Keratinocyte (primary cell): Measurements from ENCODE around the gene YEATS4. TPM values are rescaled to one million over a fixed set of nuclear protein-coding genes. Genes with fewer than 3 reads are reported as not detected.
A peak's percentile ranks its signal among the peaks of the same experiment; 100 is the strongest.

Experiments used
- DNase-seq: peaks from one replicate; pipeline ENCODE4 v3.0.0-alpha.2; 2011; ENCODE audit warnings: low read depth, missing footprints, low spot score
- FAIRE-seq: peaks from 2 replicates; lab custom pipeline; 2011; peaks lifted over from hg19 to GRCh38; lab: Jason Lieb, UNC
- H2AFZ ChIP-seq: 2 replicates; pipeline ENCODE4 v1.6.0; 2012; ENCODE audit warnings: low read length, control low read depth, inconsistent platforms; ENCODE audit not compliant: control insufficient read depth
- H3K27ac ChIP-seq: 2 replicates; pipeline ENCODE4 v1.5.1; 2011; ENCODE audit warnings: low read length; ENCODE audit not compliant: control insufficient read depth, insufficient read depth
- H3K27me3 ChIP-seq: 3 replicates; pipeline ENCODE4 v1.6.0; 2011; ENCODE audit warnings: low read length; ENCODE audit not compliant: control insufficient read depth, insufficient read depth; ENCODE audit errors: extremely low read depth
- H3K36me3 ChIP-seq, 2 experiments: 2 replicates in 1 of 2; 3 replicates in 1 of 2; pipeline ENCODE4 v1.5.1; 2011; ENCODE audit warnings: low read length in 2 of 2, mild to moderate bottlenecking in 1 of 2; ENCODE audit not compliant: control insufficient read depth in 2 of 2, insufficient read depth in 2 of 2; ENCODE audit errors: extremely low read depth in 1 of 2
- H3K4me1 ChIP-seq: 3 replicates; pipeline ENCODE4 v1.5.1; 2011; ENCODE audit warnings: low read length; ENCODE audit not compliant: control insufficient read depth, insufficient read depth; ENCODE audit errors: extremely low read depth
- H3K4me2 ChIP-seq: 3 replicates; pipeline ENCODE4 v1.6.0; 2011; ENCODE audit warnings: low read depth, low read length; ENCODE audit not compliant: control insufficient read depth, insufficient read depth; ENCODE audit errors: extremely low read depth
- H3K4me3 ChIP-seq, 3 experiments: fragments of 200-600 bp in 1 of 3; sonication (generic) in 1 of 3; 2 replicates in 2 of 3; 3 replicates in 1 of 3; pipeline ENCODE4 v1.5.1; 2011 to 2016; ENCODE audit warnings: low read length in 3 of 3, mild to moderate bottlenecking in 3 of 3, control low read depth in 2 of 3, inconsistent platforms in 1 of 3, low read depth in 1 of 3, mixed read lengths in 1 of 3, mixed run types in 1 of 3, moderate library complexity in 1 of 3; ENCODE audit not compliant: control insufficient read depth in 2 of 3, insufficient read depth in 2 of 3; ENCODE audit errors: extremely low read depth in 1 of 3
- H3K79me2 ChIP-seq: 2 replicates; pipeline ENCODE4 v1.6.0; 2012; ENCODE audit warnings: low read length; ENCODE audit not compliant: control insufficient read depth, insufficient read depth
- H3K9ac ChIP-seq: 3 replicates; pipeline ENCODE4 v1.6.0; 2011; ENCODE audit warnings: low read length; ENCODE audit not compliant: control insufficient read depth, insufficient read depth; ENCODE audit errors: extremely low read depth
- H3K9me1 ChIP-seq: 3 replicates; pipeline ENCODE4 v1.6.0; 2011; ENCODE audit warnings: low read length; ENCODE audit not compliant: control insufficient read depth, insufficient read depth; ENCODE audit errors: extremely low read depth
- H3K9me3 ChIP-seq: 2 replicates; pipeline ENCODE4 v1.5.1; 2012; ENCODE audit warnings: low read depth, low read length; ENCODE audit not compliant: control insufficient read depth
- H4K20me1 ChIP-seq: 3 replicates; pipeline ENCODE4 v1.6.0; 2011; ENCODE audit warnings: low read length; ENCODE audit not compliant: control insufficient read depth, insufficient read depth; ENCODE audit errors: extremely low read depth
- EZH2 ChIP-seq: IDR thresholded peaks from one replicate; pipeline ENCODE4 v1.6.1; 2012; ENCODE audit warnings: inconsistent platforms, mild to moderate bottlenecking, low read length, moderate library complexity
- dilution Hi-C: fragments of 300-500 bp; cut with MboI; formaldehyde crosslinking; loops from one replicate; pipeline ENCODE4 v1.7.0; 2020; ENCODE audit warnings: low sequenced_read_pairs; ENCODE audit not compliant: extremely low pct_ligation_motif_present
- polyA plus RNA-seq, 5 experiments: library from polyadenylated mRNA; depleted of rRNA in 3 of 5; stranded (reverse) in 3 of 5; stranded (forward) in 1 of 5; unstranded in 1 of 5; fragments of >200 nt; gene quantifications; 1 replicate in 1 of 5; 2 replicates in 3 of 5; 3 replicates in 1 of 5; pipeline versions ENCODE4 v1.2.1 to v1.2.3, GENCODE V29; 2011 to 2012; ENCODE audit warnings: missing spikeins in 2 of 5, low read depth in 1 of 5, low replicate concordance in 1 of 5
- TF ChIP-seq, protein P1 (sequence below), 3 experiments: IDR thresholded peaks in 1 of 3; conservative IDR thresholded peaks in 1 of 3; optimal IDR thresholded peaks in 1 of 3; 2 replicates in 2 of 3; 3 replicates in 1 of 3; pipeline versions ENCODE3 to v1.5.1; 2011; ENCODE audit warnings: low read length in 3 of 3, mild to moderate bottlenecking in 3 of 3, moderate library complexity in 2 of 3, control low read depth in 1 of 3, inconsistent platforms in 1 of 3; ENCODE audit not compliant: insufficient read depth in 2 of 3; ENCODE audit errors: extremely low read depth in 1 of 3

YEATS4 gene
- polyA plus RNA-seq, 1 donor (not counting 4 experiments of a cell fraction or from before 2014, with no cell fraction given) = 21.0 TPM

DNA sequence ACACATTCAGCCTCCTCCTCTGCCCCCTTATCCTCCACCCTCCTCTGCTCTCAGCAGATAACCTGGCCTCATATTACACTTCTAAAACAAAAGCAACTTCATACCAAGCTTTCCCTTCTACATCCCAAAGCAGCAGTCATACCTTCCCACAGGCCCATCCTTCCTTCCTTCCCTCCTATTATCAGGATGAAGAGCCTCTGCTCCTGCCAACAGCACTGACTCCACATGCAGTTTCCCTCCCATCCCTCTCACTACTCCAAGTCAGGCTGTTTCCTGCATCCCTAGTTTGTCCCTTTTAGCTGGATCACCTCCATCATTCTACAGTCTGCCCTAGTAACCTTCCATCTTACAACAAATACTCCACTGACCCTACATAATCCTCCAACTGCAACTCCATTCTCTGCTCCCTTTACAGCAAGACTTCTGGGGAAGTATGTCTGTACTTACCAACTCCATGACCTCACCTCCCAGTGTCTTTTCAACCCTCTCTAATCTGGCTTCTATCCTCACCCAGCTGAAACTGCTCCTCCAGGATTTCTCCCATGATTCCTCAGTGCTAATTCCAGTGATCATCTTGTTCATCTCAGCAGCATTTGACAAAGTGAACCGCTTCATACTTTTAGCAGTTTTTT is 4.9 kb upstream of the YEATS4 start:
- Histone ChIP-seq H3K79me2 (no peaks in the 10 kb centered on the region), H2AFZ (peak overlapping the region; percentile 8), H3K4me1 (peaks cover 11% of the 10 kb centered on the region), H3K36me3 (no peaks in the 10 kb centered on the region), H3K9me1 (no peaks in the 10 kb centered on the region), H3K9ac (no peak overlapping the region), H4K20me1 (no peaks in the 10 kb centered on the region), H3K4me2 (no peak overlapping the region), H3K27me3 (no peaks in the 10 kb centered on the region), H3K27ac (no peak overlapping the region), H3K9me3 (no peaks in the 10 kb centered on the region), H3K4me3 (no peak overlapping the region)
- DNase-seq (no peak), FAIRE-seq (no peak)
- dilution Hi-C loops = no loop called here
- TF ChIP-seq, protein P1, sequence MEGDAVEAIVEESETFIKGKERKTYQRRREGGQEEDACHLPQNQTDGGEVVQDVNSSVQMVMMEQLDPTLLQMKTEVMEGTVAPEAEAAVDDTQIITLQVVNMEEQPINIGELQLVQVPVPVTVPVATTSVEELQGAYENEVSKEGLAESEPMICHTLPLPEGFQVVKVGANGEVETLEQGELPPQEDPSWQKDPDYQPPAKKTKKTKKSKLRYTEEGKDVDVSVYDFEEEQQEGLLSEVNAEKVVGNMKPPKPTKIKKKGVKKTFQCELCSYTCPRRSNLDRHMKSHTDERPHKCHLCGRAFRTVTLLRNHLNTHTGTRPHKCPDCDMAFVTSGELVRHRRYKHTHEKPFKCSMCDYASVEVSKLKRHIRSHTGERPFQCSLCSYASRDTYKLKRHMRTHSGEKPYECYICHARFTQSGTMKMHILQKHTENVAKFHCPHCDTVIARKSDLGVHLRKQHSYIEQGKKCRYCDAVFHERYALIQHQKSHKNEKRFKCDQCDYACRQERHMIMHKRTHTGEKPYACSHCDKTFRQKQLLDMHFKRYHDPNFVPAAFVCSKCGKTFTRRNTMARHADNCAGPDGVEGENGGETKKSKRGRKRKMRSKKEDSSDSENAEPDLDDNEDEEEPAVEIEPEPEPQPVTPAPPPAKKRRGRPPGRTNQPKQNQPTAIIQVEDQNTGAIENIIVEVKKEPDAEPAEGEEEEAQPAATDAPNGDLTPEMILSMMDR (optimal IDR thresholded peaks at IDR 0.05 in 1 of 3, IDR thresholded peaks at IDR 0.05 in 1 of 3, conservative IDR thresholded peaks at IDR 0.05 in 1 of 3; ENCODE audit: extremely low read depth in 1 of 3, insufficient read depth in 2 of 3, low read length in 3 of 3) = no peak
- no peak for TF ChIP-seq EZH2

DNA sequence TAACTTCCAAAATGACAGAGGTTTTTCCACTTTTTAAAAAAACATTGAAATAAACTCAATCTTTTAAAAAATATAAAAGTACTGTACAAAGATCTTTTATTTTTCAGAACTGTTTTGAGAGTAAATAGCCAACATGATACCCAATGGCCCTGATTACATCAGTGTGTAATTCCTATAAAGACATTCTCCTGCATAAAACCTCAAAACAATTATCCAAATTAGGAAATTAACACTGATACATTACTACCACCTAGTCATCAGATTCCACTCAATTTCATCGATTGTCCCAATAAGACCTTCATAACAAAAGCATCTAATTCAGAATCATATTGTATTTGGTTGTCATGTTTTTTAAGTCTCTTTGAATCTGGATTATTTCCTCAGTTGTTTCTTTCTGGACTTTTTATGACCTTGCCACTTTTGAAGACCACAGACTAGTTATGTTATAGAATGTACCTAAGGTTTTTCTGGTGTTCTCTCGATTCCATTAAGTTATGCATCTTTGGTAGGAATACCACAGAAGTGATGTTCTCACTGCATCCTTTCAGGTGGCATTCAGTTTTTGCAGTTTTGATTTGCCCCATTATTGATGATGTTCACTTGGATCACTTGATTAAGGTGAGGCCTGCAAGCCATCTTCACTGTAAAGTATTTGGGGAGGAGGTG is 4.0 kb upstream of the YEATS4 start:
- H3K27me3 ChIP-seq = no peaks in the 10 kb centered on the region
- no peak overlapping the region for H3K4me2 ChIP-seq
- no peak overlapping the region for H3K27ac ChIP-seq
- H2AFZ ChIP-seq = no peak overlapping the region
- no peak for DNase-seq
- no peak overlapping the region for H3K9ac ChIP-seq
- peaks cover 4% of the 10 kb centered on the region for H3K79me2 ChIP-seq
- no peaks in the 10 kb centered on the region for H3K9me3 ChIP-seq
- no peaks in the 10 kb centered on the region for H3K9me1 ChIP-seq
- TF ChIP-seq, protein P1 (optimal IDR thresholded peaks at IDR 0.05 in 1 of 3, IDR thresholded peaks at IDR 0.05 in 1 of 3, conservative IDR thresholded peaks at IDR 0.05 in 1 of 3; ENCODE audit: extremely low read depth in 1 of 3, insufficient read depth in 2 of 3, low read length in 3 of 3) = no peak
- no peak for TF ChIP-seq EZH2
- no peaks in the 10 kb centered on the region for H4K20me1 ChIP-seq
- no peak overlapping the region for H3K4me3 ChIP-seq
- dilution Hi-C loops = no loop called here
- H3K4me1 ChIP-seq = peaks cover 11% of the 10 kb centered on the region
- H3K36me3 ChIP-seq = no peaks in the 10 kb centered on the region
- no peak for FAIRE-seq
